HG02885 (cell line): Measurements from ENCODE around the gene MKI67.
"Not testable (repeated sequence)": the region's sequence is repeated elsewhere in the genome, so short reads cannot be mapped to it uniquely, and the experiment has no call there.

Source experiments
- ATAC-seq: cut with Tn5 transposase; IDR thresholded peaks from one replicate; pipeline ENCODE4 v1.9.1; 2021; ENCODE audit warnings: mild to moderate bottlenecking; ENCODE audit not compliant: unreplicated experiment, poor library complexity

MKI67 gene

DNA sequence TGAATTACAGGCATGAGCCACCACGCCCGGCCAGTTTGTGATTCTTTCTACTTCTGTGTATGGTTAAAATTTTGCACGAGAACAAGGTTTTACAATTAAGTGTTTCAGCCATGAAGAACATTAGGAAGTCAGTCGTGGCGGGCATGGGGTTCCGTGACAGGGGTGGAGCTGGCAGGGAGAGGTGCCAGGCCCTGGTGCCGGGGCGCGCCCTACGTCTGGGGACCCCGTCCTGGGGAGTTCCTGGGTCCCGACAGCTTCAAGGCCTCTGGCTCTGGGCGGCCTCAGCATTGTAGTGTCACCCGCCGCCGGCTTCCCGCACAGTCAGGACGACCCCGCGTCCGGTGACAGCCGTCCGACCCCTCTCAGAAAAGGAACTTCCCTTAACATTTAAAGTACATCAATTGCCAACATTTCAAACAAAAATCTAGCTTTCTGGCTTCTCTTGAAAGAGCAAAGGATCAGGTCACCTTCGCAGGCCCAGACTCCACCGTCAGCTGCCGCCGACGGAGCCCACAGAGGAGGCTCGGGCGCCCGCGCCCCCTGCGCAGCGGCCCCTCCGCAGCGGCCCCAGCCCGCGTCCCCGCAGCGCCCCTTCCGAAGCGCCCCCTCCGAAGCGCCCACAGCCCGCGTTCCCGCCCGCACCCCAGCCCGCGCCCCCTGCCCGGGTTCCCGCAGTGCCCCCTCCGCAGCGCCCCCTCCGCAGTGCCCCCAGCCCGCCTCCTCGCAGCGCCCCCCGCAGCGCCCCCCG lies 23.2 kb upstream of the MKI67 start:
- ATAC-seq = no peak

DNA sequence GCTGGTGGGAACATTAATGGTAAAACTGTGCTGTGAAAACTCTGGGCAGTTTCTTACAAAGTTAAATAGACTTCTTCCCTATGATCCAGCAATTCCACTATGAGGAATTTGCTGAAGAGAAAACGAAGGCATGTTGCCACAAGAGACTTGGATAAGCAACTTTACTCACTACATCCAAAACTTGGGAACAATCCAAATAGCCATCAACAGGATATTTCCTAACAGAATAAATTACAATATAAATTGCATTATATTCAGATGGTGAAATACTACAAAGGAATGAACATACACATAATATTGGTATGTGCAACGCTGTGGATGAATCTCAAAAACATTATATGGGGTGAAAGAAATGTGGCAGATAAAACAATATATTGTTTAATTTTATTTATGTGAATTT lies 21.4 kb upstream of the MKI67 start:
- no peak for ATAC-seq

DNA sequence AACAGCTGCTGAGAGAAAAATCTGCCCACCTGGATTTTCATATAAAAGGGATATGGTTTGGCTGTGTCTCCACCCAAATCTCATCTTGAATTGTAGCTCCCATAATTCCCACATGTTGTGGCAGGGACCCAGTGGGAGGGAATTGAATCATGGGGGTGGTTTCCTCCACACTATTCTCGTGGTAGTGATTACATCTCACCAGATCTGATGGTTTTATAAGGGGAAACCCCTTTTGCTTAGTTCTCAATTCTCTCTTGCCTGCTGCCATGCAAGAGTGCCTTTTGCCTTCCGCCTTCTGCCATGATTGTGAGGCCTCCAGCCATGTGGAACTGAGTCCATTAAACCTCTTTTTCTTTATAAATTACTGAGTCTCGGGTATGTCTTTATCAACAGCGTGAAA lies 20.8 kb upstream of the MKI67 start:
- ATAC-seq = peak; percentile 52

DNA sequence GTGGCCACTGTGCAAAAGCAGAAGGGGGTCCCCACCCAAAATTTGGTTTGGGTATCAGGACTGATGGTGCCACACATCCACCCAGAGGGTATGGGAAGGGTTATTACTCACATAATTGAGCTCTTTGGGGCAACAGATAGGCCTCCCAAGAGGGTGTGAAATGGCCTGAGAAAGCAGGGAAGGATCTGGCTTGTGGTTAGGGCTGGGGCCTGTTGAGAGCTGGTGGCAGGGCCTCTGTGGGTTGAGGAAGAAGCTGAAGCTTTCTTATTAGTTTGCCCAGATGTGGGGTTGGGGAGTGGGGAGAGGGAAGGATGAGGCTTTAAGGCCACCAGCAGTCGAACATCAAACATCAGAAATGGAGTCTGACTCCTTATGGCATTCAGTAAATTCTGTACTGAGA lies 18.3 kb upstream of the MKI67 start:
- no peak for ATAC-seq

DNA sequence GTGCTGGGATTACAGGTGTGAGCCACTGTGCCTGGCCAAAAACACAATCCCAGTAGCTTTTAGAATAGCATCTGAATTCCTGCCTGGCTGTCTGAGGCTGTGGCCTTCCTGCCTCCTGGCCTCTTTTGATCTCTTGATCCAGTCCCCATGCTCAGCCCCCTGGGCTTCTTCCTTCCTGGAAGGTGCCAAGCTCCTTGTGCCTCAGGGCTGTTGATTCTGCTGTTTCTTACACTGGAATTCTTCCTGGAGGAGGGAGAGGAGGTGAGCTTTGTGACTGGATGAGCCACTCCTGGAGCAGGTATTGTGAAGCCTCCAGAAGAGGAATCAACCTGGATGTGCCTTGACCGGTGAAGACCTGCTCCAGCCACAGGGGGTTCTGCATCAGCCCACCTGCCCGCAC lies 17.3 kb upstream of the MKI67 start:
- no peak for ATAC-seq

DNA sequence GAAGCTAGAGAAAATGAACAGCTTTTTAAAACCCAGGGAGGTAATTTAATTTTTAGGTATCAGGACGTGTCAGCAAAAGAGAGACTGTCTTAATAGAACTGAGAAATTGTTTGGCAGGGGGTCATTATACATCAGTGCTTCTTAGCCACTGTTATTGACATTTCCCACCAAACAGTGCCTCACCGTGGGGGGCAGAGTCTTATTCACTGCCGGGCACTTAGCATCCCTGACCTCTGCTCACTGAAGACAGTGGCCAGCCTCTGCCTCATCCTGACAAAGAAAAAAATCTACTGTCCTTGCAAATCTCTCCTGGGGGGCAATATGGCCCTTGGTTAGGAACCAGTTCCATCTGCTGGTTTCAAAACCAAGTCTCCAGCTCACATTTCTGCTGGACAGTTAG lies 14.2 kb upstream of the MKI67 start:
- ATAC-seq = no peak

DNA sequence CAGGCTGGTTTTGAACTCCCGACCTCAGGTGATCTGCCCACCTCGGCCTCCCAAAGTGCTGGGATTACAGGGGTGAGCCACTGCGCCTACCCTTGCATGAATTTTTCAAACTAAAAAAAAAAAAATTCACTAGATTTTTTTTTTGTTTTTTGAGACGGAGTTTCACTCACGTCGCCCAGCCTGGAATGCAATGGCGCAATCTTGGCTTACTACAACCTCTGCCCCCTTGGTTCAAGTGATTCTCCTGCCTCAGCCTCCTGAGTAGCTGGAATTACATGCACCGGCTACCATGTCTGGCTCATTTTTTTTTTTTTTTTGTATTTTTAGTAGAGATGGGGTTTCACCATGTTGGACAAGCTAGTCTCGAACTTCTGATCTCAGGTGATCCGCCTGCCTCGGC lies 12.2 kb upstream of the MKI67 start:
- ATAC-seq = not testable (repeated sequence)

DNA sequence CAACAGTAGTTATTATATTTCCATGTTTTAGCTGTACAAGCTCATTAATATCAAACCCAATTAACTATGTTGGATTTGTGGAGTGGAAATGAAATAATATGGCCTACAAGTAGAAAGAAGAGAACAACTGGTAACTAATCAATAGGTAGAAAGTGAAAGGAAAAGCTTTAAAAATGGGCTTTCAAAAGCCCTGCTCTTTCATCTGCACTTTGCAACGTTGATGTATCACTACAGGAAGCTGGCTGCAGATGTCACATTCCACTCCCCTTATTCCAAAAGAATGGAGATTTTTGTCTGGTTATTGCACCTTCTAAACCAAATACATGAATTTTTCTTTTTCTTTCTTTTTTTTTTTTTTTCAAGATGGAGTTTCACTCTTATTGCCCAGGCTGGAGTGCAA lies 11.7 kb upstream of the MKI67 start:
- no peak for ATAC-seq

DNA sequence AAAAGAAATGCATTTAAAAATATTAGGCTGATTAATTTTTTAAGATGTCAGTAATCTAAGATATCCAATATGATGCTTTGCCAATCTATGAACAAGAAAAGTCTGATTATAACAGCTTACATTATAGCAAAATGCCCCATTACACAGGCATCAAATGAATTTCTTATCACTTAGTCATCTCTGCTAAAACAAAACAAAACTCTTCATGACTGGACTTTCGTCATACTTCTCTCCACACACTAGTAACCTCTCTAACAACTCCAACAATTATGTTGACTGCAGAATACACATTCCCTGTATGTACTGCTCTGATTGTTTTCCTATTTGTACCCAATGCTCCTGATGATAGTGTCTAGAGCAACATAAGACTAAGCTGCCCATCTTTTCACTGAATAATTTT lies 3.8 kb upstream of the MKI67 start:
- no peak for ATAC-seq

DNA sequence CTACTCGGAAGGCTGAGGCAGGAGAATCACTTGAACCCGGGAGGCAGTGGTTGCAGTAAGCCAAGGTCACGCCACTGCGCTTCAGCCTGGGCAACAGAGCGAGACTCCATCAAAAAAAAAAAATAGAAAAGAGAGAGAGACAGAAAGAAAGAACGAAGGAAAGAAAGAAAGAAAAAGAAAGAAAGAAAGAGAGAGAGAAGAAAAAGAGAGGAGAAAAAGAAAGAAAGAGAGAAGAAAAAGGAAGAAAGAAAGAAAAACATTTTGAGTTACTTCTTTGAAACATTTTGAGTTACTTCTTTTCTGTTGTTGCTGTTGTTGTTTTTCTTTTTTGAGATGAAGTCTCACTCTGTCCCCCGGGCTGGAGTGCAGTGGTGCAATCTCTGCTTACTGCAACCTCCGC lies 2.4 kb upstream of the MKI67 start:
- no peak for ATAC-seq

DNA sequence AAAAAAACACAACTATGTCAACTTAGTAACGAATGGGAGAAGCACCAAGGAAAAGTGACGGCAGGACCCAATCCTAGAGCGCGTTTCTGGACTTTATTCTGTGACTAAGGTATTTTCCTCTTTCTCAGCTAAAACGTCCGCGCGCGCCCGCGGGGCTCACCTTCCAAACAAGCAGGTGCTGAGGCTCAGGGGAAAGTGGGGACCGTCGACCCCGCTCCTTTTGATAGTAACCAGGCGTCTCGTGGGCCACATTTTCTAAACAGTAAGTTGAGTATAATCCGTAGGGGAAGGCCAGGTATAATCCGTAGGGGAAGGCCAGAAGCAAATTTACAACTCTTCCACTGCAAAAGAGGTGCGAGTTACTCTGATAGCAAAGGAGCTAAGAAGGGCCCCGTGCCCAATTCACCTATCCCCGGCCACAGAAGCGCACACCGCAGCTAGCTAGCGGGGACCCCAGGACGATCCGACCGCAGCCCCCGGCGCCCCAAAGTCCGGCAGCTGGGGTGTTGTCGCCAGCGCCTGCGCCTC lies 743 bp downstream of the MKI67 start:
- ATAC-seq = no peak

DNA sequence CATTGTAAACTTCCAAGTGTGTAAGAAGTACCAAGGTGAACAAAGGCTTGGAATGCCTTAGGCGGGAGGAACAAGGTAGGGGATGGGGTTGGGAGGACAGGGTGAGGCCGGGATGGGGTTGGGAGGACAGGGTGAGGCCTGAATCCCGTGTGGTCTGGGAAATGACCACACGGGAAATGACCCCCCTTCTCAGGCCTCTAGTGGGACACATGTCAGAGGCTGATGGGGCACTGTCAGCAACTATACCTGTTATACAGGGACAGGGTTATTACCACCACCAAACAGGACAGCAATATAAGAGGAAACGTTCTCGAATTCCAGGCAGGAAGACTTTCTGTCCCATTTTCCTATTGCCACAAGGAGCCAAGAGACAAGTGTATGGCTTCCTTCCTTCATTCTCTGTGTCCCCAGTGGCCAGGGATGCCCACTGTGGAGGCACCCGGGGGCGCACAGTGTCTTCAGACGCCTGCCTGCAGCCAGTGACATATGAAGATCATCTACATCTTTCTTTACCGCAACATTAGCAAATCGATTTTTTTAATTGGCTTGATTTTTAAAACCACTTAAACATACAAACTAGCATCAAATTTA lies 1.3 kb downstream of the MKI67 start:
- no peak for ATAC-seq

DNA sequence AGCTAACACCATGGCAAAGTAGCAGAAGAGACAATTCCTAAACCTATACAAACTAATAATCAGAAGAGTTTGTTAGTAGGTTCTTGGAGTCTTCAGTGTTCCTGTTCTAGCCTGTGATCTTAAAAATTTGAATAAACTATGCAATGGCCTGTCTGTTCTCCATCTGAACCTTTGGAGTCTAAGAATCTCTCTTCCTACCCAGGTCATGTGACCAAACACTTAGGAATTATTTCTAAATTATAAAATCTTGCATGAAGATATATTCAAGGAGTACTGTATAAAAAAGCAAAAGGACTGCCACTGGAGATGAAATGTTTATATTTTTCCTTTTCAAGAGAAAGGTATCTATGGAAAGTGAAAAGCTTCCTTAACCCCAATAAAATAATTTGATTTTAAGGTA lies 2.4 kb downstream of the MKI67 start:
- ATAC-seq = no peak

DNA sequence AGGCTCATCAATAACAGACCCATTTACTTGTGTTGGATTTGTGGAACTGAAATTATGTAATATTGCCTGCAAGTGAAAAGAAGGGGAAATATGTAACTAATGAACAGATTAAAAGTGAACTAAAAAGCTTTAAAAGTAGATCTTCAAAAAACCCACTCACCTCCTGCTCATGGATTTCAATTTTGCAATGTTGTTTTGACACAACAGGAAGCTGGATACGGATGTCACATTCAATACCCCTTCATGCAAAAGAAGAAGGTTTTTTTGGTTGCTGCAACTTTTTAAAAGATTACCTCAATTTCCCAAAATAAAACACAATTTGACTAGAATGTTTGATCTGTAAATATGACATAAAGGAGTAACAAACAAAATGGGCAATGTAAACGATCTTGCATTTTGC lies 3.3 kb downstream of the MKI67 start:
- no peak for ATAC-seq

DNA sequence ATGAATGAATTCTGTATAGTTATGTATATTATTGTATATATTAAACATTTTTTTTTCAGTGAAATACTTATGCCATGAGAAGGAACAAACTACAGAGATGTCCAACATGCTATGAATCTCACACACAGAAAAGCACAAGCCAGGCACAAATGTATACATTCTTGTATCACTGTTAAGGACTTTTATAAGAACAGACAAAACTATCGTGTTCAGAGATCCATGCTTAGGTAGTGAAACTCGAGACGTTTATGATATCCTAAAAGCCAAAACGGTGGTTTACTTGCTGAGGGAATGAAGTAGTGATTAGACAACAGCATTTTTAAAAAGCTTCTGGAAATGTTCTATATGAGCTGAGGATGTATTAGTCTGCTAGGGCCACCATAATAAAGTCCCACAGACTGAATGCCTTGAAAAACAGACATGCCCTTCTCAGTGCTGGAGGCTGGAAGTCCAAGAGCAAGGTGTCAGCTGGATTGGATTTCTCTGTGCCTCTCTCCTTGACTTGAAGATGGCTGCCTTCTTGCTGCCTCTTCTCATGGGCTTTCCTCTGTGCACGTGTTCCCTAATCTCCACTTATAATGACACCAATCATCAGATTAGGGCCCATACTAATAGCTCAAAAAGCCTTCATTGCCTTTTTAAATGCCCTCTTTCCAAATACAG lies 4.3 kb downstream of the MKI67 start:
- no peak for ATAC-seq

DNA sequence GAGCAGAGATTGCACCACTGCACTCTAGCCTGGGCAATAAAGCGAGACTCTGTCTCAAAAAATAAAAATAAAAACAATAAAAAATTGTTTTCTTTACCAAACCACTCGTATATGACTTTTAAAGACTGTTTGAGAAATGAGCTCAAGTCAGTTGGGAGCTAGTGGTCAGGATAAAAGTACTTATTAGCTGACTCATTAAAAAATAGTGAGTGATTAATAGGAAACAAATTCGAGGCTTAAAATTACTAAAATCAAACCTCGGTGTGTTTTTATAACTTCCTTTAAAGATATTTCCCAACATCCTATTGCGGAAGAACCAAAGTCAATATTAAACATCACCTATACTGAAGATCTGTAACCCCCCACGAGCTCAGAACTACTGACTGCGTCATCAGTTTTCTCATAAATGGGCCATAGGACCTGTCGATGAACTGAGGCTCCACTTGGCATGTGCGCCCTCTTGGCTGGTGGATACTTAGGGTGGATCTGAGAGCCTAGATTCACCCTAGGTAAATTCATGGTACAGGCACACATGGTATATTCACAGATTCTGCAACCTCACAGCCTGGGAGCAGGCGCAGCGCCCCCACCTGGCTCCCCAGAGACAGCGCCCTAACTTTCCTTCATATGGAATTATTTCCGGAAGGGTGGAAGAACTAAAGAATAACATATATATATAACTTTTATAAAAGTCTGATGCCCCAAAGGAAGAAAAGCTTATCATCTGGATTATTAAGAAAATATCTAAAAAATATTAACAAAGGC lies 9.2 kb downstream of the MKI67 start:
- ATAC-seq = no peak

DNA sequence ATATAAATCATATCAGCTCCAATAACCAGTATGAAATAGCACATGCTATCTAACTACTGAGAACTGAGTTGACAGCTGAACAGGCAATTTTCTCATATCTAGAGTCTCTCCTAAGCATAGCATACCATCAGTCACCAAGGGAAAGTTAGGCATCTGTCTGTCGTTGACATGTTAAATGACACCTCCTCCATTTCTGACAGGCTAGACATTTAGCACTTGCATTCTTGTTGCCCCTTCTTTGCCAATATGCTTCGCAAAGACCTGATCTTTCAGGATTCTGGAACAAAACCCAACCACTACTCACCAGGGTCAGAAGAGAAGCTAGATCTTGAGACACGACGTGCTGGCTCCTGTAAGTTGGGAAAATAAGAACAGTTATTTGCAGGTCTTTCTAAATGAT lies 10.0 kb downstream of the MKI67 start:
- no peak for ATAC-seq

DNA sequence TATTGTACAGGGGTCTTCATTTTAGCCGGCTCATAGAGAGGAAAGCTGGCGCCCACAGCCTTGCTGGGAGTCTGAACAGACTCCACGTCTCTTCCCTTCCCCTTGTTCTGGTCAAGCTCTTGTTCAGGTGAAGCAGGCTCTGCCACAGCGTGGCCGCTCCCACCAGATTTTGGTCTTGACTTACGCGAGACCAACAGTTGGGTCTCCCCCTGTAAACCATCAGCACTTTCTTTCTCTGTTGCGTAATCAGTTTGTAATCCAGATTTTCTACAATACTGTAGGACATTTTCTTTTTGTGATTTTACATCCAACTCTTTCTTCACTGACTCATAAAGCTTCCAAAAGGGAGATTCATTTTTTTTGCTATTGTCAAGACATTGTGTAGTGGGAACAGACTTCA lies 10.9 kb downstream of the MKI67 start:
- no peak for ATAC-seq

DNA sequence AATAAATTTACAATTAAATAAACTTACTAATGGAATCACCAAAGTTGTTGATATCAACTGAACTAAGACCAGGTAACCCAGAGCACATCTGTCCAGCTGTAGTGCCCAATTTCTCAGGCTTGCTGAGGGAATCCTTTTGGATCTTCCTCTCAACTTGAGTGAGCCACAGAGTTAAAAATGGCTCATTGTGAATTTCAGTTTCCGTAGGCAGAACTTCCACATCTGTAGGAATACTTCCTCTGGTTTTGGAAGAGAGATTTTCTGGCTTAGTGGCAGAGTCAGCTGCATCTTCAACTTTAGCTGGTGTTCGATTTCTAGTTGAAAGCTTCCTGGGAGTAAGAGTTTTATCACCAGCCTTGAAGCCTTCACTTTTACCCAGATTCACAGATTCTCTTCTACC lies 11.3 kb downstream of the MKI67 start:
- ATAC-seq = no peak

DNA sequence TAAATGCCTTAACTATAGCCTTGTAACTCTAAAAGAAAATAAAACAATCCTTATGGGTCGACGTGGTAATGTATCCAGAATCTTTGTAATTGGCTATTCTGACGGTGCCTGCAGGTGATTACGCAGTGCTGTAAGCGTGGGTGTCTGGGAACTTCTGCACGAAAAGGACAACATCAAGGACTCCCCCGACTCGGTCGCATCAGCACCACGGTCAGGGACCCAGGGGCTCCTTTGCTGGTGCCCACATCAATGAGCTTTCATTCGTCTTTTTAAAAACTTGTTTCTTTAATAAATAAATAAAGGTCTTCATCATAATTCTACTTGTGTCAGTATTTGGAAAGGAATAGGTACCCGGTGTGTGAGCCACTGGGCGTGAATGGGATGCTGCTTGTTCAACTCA lies 13.2 kb downstream of the MKI67 start:
- no peak for ATAC-seq

DNA sequence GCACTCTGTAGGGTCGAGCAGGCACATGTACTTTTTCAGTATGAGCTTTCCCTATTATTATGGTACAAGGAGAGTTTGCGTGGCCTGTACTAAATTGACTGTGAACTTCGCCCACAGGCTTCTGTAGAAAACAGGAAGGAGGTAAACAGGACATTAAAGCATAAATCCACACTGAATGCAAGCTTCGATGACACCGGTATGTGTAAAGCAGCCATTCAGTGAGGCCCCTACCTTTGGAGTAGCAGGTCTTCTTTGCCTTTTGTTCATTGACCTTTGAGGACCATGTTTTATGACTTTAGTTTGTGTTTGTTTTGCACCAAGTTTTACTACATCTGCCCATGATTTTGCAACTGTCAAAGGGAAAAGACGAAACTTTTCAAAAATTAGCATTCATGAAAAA lies 14.5 kb downstream of the MKI67 start:
- no peak for ATAC-seq
